ENCODE measurements around the gene LIMK2. TPM values are rescaled to one million over a fixed set of nuclear protein-coding genes. Genes with fewer than 3 reads are reported as not detected.

Gene LIMK2
- total RNA-seq: 9.6 and 13.6 TPM in 2 replicates

DNA sequence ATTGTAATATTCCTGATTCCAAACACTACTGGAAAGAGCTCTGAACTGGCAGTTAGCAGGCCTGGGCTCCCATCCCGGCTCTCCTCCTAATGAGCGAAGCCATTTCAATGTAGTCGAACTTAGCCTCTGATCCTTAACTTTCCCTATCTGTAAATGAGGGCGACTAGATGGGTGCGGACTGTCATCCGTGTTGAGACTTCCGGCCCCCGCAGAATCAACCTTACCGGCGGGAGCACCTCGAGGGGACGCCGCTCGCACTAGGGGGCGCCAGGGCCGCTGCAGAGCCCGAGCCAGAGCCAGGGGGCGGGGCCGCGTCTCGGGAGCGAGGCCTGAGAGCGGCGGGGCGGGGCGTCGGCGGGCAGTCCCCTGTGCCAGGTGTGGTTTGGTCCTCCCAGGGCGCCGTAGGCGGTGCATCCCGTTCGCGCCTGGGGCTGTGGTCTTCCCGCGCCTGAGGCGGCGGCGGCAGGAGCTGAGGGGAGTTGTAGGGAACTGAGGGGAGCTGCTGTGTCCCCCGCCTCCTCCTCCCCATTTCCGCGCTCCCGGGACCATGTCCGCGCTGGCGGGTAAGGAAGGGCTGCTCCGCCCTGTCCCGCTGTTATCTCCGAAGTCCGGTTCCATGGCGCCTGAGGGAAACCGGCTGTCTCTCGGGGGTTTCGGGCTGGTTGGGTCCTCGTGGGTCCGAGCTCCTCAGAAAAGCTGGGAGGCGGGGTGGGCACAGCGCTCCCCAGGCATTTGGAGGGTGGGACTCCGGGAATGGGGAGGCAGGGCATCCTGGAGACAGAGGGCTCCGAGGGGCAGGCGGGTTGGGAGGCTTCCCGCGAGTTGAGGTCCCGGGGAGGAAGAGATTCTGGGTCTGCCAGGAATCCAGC, at the start of gene LIMK2:
TSS of gene LIMK2 (plus strand) at position 437 of the 869 bp plus-strand sequence. CDS start at position 548, 111 bp downstream.

DNA sequence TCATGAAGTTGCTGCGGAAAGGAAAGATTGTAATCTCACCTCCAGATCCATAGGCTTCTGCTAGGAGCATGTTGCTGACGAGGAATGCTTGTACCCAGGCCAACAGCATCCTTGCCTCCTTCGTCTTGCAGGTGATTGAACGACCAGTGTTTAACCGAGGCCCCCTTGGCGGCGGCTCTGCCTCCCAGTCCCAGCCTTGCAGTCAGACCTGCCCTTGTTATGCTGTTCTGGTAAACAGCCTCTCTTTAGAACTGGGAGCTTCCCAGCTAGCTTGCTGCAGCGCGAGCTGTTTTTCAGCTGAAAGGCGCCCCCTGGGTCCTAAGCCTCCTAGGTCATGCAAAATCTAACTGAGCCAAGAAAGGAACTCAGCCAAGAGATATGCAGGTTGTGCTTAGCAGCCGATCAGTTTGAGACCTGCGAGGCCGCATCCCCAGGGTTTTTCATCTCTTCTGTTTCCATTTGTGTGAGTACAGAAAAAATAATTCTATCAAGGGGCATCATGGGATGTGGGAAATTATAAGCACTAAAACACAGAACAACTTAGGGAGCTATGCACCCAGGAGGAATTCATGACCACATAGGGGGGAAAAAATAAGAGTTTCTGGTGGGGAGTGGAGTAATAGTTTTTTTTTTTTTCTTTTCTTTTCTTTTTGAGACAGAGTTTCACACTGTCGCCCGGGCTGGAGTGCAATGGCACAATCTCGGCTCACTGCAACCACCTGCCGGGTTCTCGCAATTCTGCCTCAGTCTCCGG, 80.3 kb downstream of the LIMK2 start, which contains the start of gene PIK3IP1:
TSS of gene PIK3IP1 (minus strand) at position 253 of the 754 bp plus-strand sequence. CDS start at position 109, 144 bp downstream.

Small RNAs within 50 kb of the gene (small RNA-seq; reads per million reads assigned to genes)
- gene RF00019 (not detected), gene RNA5SP496 (not detected), gene RNU6-1128P (not detected)

Other genes with a start within 250 kb of the LIMK2 start
- gene MORC2, start 243.5 kb upstream of the LIMK2 start, total RNA-seq: 14.3 and 19.0 TPM in 2 replicates
- 41.9 and 54.2 TPM in 2 replicates for gene TUG1, start 243.0 kb upstream of the LIMK2 start, total RNA-seq
- 69.8 and 129 TPM in 2 replicates for gene SMTN, start 131.0 kb upstream of the LIMK2 start, total RNA-seq
- gene SELENOM, start 104.7 kb upstream of the LIMK2 start, total RNA-seq: 30.1 and 74.2 TPM in 2 replicates
- under 0.01 and 0.39 TPM in 2 replicates for gene INPP5J, start 89.3 kb upstream of the LIMK2 start, total RNA-seq
- gene PLA2G3, start 71.8 kb upstream of the LIMK2 start, total RNA-seq: 0.20 TPM in 1 of 2 replicates, not detected in the other
- gene RNF185, start 52.1 kb upstream of the LIMK2 start, total RNA-seq: 26.1 and 29.5 TPM in 2 replicates
- gene PIK3IP1, start 80.2 kb downstream of the LIMK2 start, total RNA-seq: 5.3 and 12.9 TPM in 2 replicates
- 12.5 and 13.6 TPM in 2 replicates for gene PATZ1, start 134.0 kb downstream of the LIMK2 start, total RNA-seq
- gene DRG1, start 187.3 kb downstream of the LIMK2 start, total RNA-seq: 77.2 and 83.4 TPM in 2 replicates